Fibroblast of pulmonary artery (primary cell): Measurements from ENCODE around the gene BSDC1.

Experiments
- DNase-seq: peaks from one replicate; pipeline ENCODE4 v3.0.0-alpha.2; 2010; ENCODE audit warnings: low read depth
- H3K4me3 ChIP-seq: replicated peaks from 2 replicates; pipeline ENCODE4 v1.5.1; 2011; ENCODE audit warnings: low read depth, mild to moderate bottlenecking, control low read depth, low read length, moderate library complexity
- CTCF ChIP-seq: IDR thresholded peaks from 2 replicates; pipeline ENCODE4 v1.5.1; 2011; ENCODE audit warnings: mild to moderate bottlenecking, control low read depth, low read length, inconsistent platforms; ENCODE audit errors: missing control alignments

BSDC1 gene

DNA sequence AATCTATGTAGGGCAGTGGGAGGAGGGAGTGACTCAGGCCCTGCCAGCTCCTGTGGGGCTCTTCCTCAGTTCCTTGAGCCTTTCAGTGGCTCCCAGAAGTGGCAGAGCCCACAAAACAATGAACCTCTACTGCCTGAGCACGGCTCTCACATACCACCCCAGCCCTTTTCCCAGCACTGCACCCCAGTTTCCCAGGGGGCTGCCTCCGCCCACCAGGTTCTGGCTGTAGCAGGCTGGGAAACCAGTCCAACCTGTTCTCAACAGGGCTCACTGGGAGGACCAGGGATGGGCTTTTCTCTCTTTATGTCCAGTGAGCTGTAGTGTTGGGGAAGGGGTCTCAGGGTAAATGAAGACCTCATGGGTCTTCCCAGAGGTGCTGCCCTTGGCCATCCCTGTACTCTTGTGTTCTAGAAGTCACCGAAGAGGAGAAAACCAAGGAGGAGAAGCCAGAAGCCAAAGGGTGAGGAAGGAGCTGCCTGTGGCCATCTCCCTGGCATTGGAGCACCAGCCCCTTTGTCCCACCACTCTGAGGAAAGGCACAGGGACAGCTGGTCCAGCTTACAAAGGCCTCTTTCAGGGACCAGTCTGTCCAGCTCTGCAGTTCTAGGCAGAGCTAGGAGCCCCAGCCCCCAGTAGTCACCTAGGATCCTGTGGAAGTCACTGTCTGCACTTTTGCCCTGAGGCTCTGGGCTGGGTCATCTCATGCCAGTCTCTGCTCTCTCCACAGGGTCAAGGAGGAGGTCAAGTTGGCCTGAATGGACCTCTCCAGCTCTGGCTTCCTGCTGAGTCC is 61.8 kb downstream of the BSDC1 start:
- H3K4me3 ChIP-seq, result no peak overlapping the region

GRCh38 chr1:32331549-32331948 is 62.7 kb downstream of the BSDC1 start:
- TF ChIP-seq CTCF, result no peak
- no peak for DNase-seq
- no peak overlapping the region for H3K4me3 ChIP-seq

More for the DNA sequence above, 61.8 kb downstream of the BSDC1 start:
- no peak for DNase-seq
- no peak for TF ChIP-seq CTCF

- H3K4me3 ChIP-seq, result no peak overlapping the region
- no peak for TF ChIP-seq CTCF
- no peak for DNase-seq
Observed at GRCh38 chr1:32330558-32331151, 63.6 kb downstream of the BSDC1 start.

DNA sequence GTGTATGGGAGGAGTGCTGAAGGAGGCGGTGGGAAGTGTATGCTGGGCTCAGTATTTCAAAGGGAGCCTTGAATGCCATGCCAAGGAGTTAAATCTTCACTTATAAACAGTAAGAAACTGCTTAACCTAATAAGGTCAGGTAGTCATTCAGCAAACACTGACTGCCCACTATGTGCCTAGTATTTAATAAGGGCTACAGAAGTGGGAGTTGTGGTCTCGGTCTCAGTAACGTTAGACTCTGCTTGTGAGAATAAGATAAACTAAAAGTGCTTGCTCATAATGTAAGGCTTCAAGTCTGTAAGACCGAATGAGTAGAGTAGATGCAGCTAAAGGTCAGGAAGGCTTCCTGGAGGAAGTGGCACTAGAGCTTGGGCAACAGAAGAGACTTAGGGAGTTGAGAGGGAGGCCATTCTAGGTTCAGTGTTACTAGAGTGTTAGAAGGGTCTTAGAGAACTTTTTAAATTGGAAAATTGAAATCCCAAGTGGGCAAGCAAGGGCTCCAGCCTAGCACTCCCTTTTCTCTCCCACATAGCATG is 64.2 kb downstream of the BSDC1 start:
- no peak overlapping the region for H3K4me3 ChIP-seq
- no peak for DNase-seq
- no peak for TF ChIP-seq CTCF

DNA sequence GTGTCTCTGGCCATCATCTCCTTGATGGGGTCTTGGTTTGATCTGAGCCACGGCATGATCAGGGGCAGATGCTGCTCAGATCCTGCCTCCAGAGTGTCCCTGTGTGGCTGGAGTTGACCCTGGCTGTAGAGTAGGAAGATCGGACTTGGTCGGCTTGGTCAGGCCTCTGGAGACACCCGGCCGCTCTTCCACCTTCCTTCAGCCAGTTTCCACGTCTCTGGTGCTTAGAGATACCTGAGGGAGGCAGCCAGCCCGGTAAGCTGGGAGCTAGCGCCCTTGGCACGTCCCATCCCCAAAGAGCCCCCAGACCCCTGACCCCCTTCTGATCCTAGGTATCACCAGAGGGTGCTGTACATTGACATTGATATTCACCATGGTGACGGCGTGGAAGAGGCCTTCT is 67.0 kb downstream of the BSDC1 start:
- TF ChIP-seq CTCF, result no peak
- no peak overlapping the region for H3K4me3 ChIP-seq
- DNase-seq, result no peak

DNA sequence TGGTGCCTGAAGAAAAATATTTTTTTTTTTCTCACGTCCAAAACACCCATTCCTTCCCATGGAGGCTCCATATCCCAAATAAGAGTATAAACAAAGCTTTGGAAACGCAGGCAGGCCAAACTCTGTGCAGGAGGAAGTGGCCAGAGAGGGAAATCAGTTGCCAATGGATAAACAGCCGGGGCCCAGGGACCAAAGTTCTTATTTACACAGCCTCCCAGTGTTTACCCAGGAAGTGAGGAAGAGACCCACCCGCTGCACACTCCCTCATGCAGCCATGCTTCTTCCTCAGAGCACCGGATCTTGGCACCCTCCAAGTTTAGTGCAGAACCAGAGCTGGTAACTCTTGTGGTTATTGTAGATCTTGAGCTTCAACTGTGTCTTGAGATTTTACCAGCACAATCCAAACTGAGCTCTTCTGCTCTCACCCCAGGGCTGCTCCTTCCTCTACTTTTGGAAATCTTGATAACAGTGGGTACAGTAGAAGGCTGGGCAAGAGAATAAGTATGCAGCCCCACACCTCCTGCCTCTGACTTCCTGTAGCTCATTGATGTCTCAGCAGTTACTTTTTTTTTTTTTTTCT is 72.4 kb downstream of the BSDC1 start:
- no peak overlapping the region for H3K4me3 ChIP-seq
- no peak for TF ChIP-seq CTCF
- no peak for DNase-seq
